ENCODE data around the gene UGT1A5.
A peak's percentile ranks its signal among the peaks of the same experiment; 100 is the strongest.

Gene UGT1A5

GRCh38 chr2:233811732-233812131 lies 99.0 kb downstream of the UGT1A5 start:
- Mint-ChIP-seq H3K4me1 (peaks cover 13% of the 10 kb centered on the region), H3K27me3 (ENCODE audit: low read depth, poor library complexity) (peaks cover 26% of the 10 kb centered on the region), H3K36me3 (ENCODE audit: low read depth) (no peaks in the 10 kb centered on the region), H3K9me3 (no peaks in the 10 kb centered on the region), H3K4me3 (no peak overlapping the region), H3K27ac (no peak overlapping the region)
- DNase-seq: no peak
- no peak for TF ChIP-seq CTCF (IDR thresholded peaks at IDR 0.05)

GRCh38 chr2:233813236-233814055 lies 100.7 kb downstream of the UGT1A5 start:
- H3K4me1 Mint-ChIP-seq: peaks cover 25% of the 10 kb centered on the region
- H3K9me3 Mint-ChIP-seq: no peaks in the 10 kb centered on the region
- peaks cover 26% of the 10 kb centered on the region for H3K27me3 Mint-ChIP-seq (ENCODE audit: low read depth, poor library complexity)
- H3K36me3 Mint-ChIP-seq (ENCODE audit: low read depth): no peaks in the 10 kb centered on the region
- no peak for DNase-seq
- H3K27ac Mint-ChIP-seq: peak overlapping the region; percentile 71
- no peak for TF ChIP-seq CTCF (IDR thresholded peaks at IDR 0.05)
- no peak overlapping the region for H3K4me3 Mint-ChIP-seq

GRCh38 chr2:233814056-233814835 lies 101.5 kb downstream of the UGT1A5 start:
- DNase-seq: no peak
- no peaks in the 10 kb centered on the region for H3K36me3 Mint-ChIP-seq (ENCODE audit: low read depth)
- TF ChIP-seq CTCF (IDR thresholded peaks at IDR 0.05): no peak
- no peak overlapping the region for H3K4me3 Mint-ChIP-seq
- H3K9me3 Mint-ChIP-seq: no peaks in the 10 kb centered on the region
- H3K4me1 Mint-ChIP-seq: peaks cover 25% of the 10 kb centered on the region
- H3K27ac Mint-ChIP-seq: no peak overlapping the region
- H3K27me3 Mint-ChIP-seq (ENCODE audit: low read depth, poor library complexity): peaks cover 23% of the 10 kb centered on the region

- Mint-ChIP-seq H3K4me1 (peaks cover 25% of the 10 kb centered on the region), H3K27me3 (ENCODE audit: low read depth, poor library complexity) (peaks cover 22% of the 10 kb centered on the region), H3K9me3 (no peaks in the 10 kb centered on the region), H3K4me3 (no peak overlapping the region), H3K36me3 (ENCODE audit: low read depth) (no peaks in the 10 kb centered on the region), H3K27ac (no peak overlapping the region)
- DNase-seq: no peak
- no peak for TF ChIP-seq CTCF (IDR thresholded peaks at IDR 0.05)
These were observed 103.2 kb downstream of the UGT1A5 start for GRCh38 chr2:233815861-233816260.

GRCh38 chr2:233816334-233816733 lies 103.6 kb downstream of the UGT1A5 start:
- Mint-ChIP-seq H3K9me3 (no peaks in the 10 kb centered on the region), H3K36me3 (ENCODE audit: low read depth) (no peaks in the 10 kb centered on the region), H3K4me1 (peaks cover 25% of the 10 kb centered on the region), H3K27me3 (ENCODE audit: low read depth, poor library complexity) (peaks cover 27% of the 10 kb centered on the region), H3K4me3 (no peak overlapping the region), H3K27ac (peak overlapping the region; percentile 76)
- TF ChIP-seq CTCF (IDR thresholded peaks at IDR 0.05): no peak
- DNase-seq: no peak

Data from nephron progenitor cell (in vitro differentiated cells).